Mucosa of descending colon (tissue), 3 donors: ENCODE results near the gene RERG. TPM values are rescaled to one million over a fixed set of nuclear protein-coding genes. Genes with fewer than 3 reads are reported as not detected.
"Not testable (repeated sequence)": the region's sequence is repeated elsewhere in the genome, so short reads cannot be mapped to it uniquely, and the experiment has no call there.

ENCODE experiments used
- ATAC-seq: fragments of 200-7000 bp; cut with Tn5 transposase; one replicate; pipeline ENCODE4 v1.9.1; 2020; ENCODE audit warnings: mild to moderate bottlenecking, moderate library complexity
- DNase-seq, 3 donors: peaks; one replicate each; pipeline ENCODE4 v3.0.0-alpha.2; 2020
- H3K36me3 ChIP-seq: fragments of 200-600 bp; one replicate; pipeline ENCODE4 v1.8.0; 2021; ENCODE audit warnings: low read depth, mild to moderate bottlenecking
- H3K4me1 ChIP-seq: fragments of 200-600 bp; one replicate; pipeline ENCODE4 v1.8.0; 2021; ENCODE audit warnings: low read depth, mild to moderate bottlenecking
- H3K4me3 ChIP-seq: fragments of 200-600 bp; one replicate; pipeline ENCODE4 v1.8.0; 2021; ENCODE audit warnings: mild to moderate bottlenecking
- H3K9me3 ChIP-seq: fragments of 200-600 bp; one replicate; pipeline ENCODE4 v1.8.0; 2021; ENCODE audit warnings: mild to moderate bottlenecking
- CTCF ChIP-seq: fragments of 200-600 bp; IDR thresholded peaks from one replicate; pipeline ENCODE4 v1.8.0; 2022; ENCODE audit warnings: antibody characterized with exemption, mild to moderate bottlenecking
- intact Hi-C, 2 donors: fragments of 100-400 bp; cut with DNase I in 1 of 2; cut with micrococcal nuclease in 1 of 2; formaldehyde crosslinking; loops; one replicate each; pipeline versions ENCODE4 v1.11.0 to v1.11.1; 2022; cut with DNase I, micrococcal nuclease
- total RNA-seq, 3 donors: library from RNA; stranded (reverse); fragmentation: NEBNext Ultra II Directional in 2 of 3; extraction: Animal tissue kit (Norgen Biotek cat#: 25700) in 2 of 3; gene quantifications; one replicate each; pipeline versions ENCODE4 v1.2.1 to v1.2.4, GENCODE V29; 2021 to 2023
- donor health status: DM: no; HTN: no; CAD: no; lungs with moderate emphysema.
- donor health status: DM: no; HTN: no; CAD: no.
- donor health status: DM: no; HTN: yes; CAD: no.

RERG gene
- total RNA-seq, 3 donors from 2014 or later, result 1.4 to 31.6 (median 5.2) TPM

DNA sequence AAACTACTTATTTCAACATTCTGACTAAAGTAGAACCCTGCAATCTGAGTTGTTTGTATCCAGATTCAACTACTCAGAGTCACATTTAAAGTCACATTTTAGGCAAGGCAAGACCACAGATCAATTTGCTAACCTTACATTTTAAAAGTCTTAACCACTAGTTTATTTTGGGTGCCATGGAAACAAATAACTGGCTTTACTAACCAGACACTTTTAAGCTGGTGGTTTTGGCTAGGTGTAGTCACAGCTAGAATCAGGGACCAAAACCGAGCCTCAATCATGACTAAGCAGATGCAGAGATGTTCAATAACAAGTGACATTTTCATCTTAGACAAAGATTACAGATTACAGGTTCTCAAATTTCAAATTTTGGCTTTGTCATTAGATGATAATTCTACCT, 133.1 kb downstream of the RERG start:
- Histone ChIP-seq H3K4me1 (no peaks in the 10 kb centered on the region), H3K9me3 (no peaks in the 10 kb centered on the region), H3K36me3 (no peaks in the 10 kb centered on the region), H3K4me3 (no peak overlapping the region)
- TF ChIP-seq CTCF, result no peak
- no peak for ATAC-seq
- DNase-seq, result no peak
- intact Hi-C loops, result no loop called here

- H3K9me3 ChIP-seq, intact Hi-C loops, DNase-seq, H3K36me3 ChIP-seq, H3K4me3 ChIP-seq, H3K4me1 ChIP-seq, ATAC-seq: not testable (repeated sequence)
These were observed 143.5 kb downstream of the RERG start for GRCh38 chr12:15077751-15078150.

GRCh38 chr12:15074351-15074750, 146.9 kb downstream of the RERG start:
- no peak for ATAC-seq
- H3K9me3 ChIP-seq, result no peaks in the 10 kb centered on the region

DNA sequence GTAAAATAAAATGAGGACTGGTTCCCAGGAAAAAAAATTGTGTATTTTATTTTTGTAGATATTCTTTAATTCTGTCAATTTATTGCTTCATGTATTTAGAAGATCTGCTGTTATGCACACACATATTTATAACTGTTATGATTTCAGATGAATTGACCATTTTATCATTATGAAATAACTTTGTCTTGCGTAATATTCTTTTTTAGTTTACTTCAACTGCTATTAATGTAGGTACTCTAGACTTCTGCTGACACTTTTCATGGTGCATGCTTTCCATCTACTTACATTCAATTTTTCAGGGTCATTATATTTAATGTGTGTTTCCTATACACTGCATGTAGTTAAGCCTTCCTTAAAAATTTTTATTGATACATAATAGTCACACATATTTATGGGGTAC, 162.1 kb downstream of the RERG start:
- H3K36me3 ChIP-seq, result no peaks in the 10 kb centered on the region
- H3K4me1 ChIP-seq, result no peaks in the 10 kb centered on the region
- TF ChIP-seq CTCF, result no peak
- no peaks in the 10 kb centered on the region for H3K9me3 ChIP-seq
- DNase-seq, result no peak
- no peak overlapping the region for H3K4me3 ChIP-seq
- ATAC-seq, result no peak
- intact Hi-C loops, result no loop called here

More at GRCh38 chr12:15074351-15074750, 146.9 kb downstream of the RERG start:
- no peak overlapping the region for H3K4me3 ChIP-seq
- no peak for DNase-seq
- H3K36me3 ChIP-seq, result no peaks in the 10 kb centered on the region
- TF ChIP-seq CTCF, result no peak
- intact Hi-C loops, result no loop called here
- H3K4me1 ChIP-seq, result no peaks in the 10 kb centered on the region

Other genes with a start within 250 kb of the RERG start
- gene PDE6H, start 248.4 kb downstream of the RERG start, total RNA-seq, result under 1 TPM in 1 of 3 donors, not detected in 2; 0.55 TPM
- gene PTPRO, start 101.1 kb upstream of the RERG start, total RNA-seq, result 10 to 100 TPM; 11.0 to 39.9 (median 21.9) TPM